ENCODE results near the gene UGT1A9.
"Not testable (repeated sequence)": the region's sequence is repeated elsewhere in the genome, so short reads cannot be mapped to it uniquely, and the experiment has no call there.

UGT1A9 gene

DNA sequence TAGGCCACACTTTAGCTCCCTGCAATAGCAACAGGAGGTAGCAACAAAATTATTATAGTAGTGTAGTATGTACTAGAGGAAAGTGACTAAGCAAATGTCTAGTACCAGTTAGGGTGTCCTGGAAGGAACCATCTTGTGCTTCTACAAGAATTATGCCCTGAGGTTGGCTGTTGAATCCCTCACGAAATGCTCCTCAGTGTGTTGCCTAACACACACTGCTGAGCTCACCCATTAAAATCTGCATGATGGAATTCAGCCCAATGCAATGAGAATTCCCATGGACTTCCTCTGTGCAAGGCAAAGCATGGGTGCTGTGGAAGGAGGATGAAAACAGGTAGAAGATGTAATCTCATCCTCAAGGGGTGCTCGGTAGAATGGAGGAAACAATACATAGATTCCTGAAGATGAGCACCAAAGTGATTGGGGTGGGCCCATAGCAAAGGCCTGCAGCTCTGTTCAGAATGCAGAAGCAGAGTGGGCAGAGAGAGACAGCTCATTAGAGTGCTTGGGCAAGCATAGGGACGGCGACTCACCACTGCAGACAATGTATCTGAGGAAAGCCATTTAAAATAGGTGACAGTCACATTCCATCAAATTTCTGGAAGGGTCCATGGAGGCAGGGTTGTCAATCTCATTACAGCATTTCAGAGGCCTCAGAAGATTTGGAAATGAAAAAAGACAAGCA lies 8.8 kb downstream of the UGT1A9 start:
- no peak for DNase-seq (ENCODE audit: low read depth)

DNA sequence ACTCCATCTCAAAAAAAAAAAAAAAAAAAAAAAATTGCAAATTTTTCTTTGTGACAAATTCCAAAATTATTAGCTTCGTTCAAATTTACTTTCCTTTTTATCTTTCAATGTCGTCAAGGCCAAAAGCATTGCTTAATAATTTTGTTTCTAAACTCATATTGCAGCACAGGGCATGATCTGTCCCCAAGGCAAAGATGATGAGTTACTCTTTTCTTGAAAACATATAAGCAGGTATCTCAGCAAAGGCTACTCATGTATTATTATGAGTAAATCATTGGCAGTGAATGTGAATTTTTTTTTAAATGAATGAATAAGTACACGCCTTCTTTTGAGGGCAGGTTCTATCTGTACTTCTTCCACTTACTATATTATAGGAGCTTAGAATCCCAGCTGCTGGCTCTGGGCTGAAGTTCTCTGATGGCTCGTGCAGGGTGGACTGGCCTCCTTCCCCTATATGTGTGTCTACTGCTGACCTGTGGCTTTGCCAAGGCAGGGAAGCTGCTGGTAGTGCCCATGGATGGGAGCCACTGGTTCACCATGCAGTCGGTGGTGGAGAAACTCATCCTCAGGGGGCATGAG lies 9.9 kb downstream of the UGT1A9 start, which contains the start of gene UGT1A7:
UGT1A7 (plus strand) TSS at position 381 of the 579 bp plus-strand sequence; CDS start at position 418, 37 bp downstream.
- no peak for DNase-seq (ENCODE audit: low read depth)

DNA sequence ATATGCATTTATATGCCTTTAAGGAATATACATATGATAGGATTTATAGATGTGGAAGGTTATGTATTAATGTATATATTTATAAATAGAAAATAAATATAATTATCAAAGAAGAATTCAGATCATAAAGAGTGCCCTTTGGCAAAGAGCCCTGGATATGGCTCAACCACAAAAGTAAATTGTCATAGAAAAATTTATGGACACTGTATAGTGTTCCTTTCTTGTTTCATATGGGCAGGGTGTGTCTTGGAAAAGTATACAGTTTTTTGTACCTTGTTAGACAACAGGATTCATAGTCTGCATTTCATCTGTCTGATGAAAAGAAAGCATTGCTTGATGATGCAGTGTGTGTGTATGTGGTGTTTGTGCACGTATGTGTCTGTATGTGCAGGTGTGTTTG lies 12.9 kb downstream of the UGT1A9 start:
- no peak for DNase-seq (ENCODE audit: low read depth)

DNA sequence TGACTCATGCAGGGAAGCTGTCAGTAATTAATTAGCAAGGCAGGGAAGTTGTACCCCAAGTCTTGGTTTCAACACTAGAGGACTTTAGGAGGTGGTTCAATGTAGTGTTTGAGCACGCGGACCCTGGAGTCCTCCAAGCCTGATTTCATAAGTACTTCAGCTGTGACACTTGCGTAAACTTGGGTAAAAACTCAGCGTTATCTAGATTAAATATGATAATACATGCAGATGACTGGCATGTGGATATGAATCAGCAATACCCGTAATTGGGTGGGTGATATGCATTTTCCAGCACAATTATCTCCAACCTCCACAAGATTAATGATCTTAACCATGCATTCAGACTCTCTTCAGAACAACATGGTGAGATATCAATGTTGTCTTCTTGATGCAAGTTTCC lies 15.2 kb downstream of the UGT1A9 start:
- DNase-seq (ENCODE audit: low read depth): no peak

DNA sequence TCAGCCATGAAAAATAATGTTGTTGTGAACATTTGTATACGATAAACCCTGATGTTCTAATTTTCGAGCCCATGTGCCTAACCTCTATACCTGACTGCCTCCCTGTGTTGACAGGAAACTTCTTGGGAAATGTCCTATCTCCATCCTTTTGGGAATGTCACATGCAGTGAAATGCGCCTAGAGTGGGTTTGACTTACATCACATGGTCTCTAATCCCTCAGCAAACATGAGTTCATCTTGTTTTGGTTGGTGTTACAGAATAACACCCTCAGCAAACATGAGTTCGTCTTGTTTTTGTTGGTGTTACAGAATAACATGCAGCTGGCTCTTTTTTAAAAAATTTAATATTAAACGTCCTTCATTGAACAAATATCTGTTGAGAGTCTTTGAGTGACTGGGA lies 16.6 kb downstream of the UGT1A9 start:
- DNase-seq (ENCODE audit: low read depth): no peak

DNA sequence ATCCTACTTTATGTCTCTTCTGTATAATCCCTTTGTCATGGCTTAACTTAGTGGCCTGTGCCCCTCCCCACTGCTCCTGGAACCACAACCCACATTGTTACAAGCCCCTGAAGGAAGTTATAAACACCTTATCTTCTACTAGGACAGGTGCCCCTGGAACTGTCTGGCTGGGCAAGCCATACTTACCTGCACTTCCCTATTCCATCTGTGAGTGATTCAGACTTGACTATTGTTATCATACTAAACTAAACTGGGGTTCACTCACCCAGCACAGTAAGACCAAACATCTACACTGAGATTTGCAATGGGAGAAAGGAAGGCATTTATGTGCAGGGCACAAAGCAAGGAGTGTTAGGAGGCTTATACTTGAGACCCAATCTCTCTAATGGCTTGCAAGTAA lies 17.3 kb downstream of the UGT1A9 start:
- DNase-seq (ENCODE audit: low read depth): no peak

DNA sequence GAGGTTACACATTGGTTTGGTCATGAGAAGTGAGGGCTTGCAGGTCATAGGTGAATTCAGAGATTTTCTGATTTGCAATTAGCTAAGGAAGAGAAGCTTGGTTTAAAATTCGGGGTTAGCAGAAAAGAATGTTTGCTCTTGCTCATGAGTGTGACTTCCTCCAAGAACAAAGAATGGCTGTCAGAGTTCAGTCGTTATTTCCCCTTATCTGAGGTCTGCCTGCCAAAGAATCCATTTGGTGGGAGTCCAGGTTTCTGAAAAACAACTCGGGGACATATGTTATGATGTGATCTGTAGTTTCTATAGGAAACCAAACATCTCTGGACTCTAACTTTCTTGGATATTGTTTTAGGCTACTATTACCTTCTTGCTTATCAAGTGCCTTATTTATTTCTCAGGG lies 17.8 kb downstream of the UGT1A9 start:
- DNase-seq (ENCODE audit: low read depth): no peak

DNA sequence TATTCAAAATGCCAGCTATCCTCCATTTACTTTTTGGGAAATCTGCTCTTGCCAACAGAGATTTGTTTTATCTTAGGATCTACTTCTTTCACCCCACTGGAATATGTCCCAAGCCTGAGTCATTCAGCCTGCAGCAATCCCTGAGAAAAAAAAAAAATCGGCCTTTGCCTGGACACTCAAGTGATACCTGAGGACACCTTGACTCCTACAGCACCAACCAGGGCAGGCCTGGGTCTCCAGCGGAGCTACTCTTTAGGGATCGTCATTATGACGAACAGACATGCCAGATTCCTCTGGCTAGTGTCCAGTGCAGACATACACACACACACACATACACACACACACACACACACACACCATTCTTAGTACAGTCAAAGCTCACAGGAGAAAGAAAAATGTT lies 18.7 kb downstream of the UGT1A9 start:
- DNase-seq (ENCODE audit: low read depth): no peak

DNA sequence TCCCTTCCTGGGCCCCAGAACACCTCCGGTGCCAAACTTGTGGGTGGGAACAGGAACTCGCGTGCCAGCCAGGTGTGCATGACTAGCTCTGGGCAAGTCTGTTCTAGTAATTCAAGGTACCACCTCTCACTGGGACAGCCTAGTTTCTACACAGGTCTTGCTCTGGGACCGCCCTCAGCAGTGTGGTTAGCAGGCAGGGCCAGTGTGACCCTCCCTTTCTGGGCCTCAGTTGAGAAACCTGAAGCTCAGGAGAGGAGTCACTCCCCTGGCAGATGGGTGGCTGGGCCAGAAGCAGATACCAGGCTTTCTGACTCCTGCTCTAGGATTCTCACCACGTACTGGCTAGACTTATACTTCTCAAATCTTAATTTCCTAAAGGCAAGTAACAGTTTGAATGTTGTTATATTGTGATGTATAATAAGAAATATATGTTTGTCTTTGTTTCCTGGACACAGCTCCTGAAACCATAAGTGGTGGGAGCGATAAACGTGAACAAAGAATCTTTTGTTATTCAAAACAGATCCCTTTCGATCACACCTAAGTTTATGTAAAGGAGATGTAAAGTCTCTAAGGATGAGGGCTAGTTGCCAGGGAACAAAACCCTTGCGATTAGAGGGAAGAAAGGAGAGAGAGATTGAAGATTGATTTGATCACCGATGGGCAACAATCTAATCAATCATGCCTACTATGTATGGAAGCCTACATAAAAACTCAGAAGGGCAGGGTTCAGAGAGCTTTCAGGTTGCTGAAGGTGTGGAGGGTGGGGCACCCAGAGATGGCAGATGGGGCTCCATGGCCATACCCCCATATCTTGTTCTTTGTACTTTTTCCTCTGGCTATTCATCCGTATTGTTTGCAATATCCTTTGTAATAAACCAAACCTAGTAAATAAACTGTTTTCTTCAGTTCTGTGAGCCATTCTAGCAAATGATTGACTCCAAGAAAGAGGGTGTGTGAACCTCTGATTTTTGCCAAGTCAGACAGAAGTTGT lies 20.0 kb downstream of the UGT1A9 start:
- no peak for DNase-seq (ENCODE audit: low read depth)

DNA sequence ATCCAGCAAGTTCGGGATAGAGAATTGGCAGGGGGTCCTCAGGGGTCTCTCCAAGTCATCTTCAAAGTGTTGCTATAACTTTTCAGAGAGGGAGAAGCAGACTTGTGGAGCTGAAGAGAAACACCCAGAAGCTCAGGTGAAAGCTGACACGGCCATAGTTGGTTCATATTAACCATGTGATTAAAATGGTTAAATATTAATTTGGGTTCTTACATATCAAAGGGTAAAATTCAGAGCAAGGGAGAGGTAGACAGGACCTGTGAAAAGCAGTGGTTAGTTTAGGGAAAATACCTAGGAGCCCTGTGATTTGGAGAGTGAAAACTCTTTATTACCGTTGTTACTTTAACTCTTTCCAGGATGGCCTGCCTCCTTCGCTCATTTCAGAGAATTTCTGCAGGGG lies 20.9 kb downstream of the UGT1A9 start, which contains the start of gene UGT1A6:
UGT1A6 (plus strand) TSS at position 243 of the 400 bp plus-strand sequence; CDS start at position 358, 115 bp downstream.
- no peak for DNase-seq (ENCODE audit: low read depth)

DNA sequence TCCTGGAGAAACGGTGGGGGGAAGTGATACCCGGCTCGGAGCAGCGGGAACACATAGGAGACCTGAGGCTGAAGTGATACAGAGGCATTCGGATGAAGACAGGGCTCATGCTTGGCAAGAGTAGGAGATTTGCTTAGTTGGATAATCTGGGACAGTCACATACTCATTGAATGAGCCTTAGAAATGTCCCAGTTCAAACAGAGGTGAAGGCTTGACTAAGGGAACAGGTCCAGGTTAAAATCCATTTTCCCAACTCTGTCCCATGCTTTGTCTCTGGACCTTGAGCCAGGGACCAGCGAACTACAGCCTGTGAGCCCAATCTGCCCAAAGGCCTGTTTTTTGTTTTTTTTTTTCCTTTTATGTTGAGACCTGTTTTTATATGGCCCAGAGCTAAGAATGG lies 22.3 kb downstream of the UGT1A9 start:
- no peak for DNase-seq (ENCODE audit: low read depth)

DNA sequence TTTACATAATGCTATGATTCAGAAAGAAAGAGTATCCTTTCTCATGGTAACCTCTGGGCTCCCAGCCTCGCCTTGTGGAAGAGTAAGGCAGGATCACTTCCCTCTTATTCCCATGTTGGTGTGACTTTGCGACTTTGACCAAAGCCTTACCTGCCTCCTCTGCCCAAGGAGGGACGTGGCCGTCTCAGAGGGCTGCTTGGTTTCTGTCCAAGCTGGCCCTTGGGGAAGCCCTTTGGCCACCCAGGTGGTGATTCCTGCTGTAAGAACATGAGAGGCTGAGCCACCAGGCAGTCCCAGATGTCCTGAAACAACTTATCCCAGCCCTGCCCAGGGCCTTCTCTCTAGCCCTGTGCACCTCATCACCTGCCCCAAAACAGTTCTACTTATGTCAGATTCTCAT lies 27.0 kb downstream of the UGT1A9 start:
- no peak for DNase-seq (ENCODE audit: low read depth)

DNA sequence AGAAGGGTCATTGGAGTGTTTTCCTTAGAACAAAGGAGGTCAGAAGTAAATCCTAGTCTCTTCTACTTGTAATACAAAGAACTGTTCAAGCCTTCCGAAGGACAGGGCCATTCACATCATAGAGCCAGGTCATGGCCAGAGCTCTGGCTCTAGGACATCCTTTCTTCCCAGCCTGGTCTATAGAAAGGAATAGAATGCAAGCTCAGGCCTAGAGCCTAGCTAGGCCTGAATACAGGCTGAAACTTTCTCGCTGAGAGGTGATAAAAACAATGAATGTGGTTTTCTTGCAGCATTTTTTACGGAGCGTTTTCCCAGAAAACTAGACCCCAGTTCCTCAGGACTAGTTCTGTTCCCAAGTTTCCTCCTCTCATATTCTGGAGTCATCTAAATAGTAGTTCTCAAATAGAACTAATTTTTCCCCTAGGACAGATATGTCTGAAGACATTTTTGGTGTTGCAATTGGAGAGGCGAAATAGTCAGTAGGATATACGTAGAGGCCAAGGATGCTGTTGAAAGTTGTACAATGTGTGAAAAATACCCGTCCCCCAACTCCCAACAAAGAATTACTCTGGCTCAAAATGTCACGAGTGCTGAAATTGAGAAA lies 27.8 kb downstream of the UGT1A9 start:
- no peak for DNase-seq (ENCODE audit: low read depth)

DNA sequence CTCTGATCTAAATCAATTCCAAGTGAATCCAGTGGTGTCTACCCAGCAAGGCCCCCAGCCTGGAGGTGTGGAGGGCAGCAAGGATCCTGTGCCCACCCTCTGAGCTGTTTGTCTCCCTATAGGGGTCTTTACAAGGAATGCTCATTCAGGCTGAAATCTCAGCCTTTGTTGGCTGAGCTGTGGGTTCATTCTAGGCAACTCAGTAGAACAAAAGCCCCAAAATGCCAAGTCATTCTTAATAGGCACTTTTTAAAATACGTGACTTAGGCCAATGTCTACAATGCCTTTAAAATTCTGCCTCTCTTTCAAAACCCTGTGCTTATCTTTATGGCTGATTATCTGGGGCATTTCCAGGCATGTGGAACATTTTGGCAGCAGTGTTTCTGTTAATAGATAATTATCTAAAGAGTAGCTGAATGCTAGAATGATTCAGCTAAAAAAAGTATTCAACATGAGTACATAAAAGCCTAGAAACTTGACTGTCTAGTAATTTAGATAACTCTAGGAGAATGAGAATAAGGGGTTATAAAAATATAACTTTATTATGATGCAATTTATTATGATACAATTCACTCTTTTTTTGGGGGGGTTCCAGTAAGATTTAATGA lies 28.4 kb downstream of the UGT1A9 start:
- no peak for DNase-seq (ENCODE audit: low read depth)

DNA sequence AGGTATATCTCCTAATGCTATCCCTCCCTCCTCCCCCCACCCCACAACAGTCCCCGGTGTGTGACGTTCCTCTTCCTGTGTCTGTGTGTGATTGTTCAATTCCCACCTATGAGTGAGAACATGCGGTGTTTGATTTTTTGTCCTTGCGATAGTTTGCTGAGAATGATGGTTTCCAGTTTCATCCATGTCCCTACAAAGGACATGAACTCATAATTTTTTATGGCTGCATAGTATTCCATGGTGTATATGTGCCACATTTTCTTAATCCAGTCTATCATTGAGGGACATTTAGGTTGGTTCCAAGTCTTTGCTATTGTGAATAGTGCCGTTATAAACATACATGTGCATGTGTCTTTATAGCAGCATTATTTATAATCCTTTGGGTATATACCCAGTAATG lies 29.1 kb downstream of the UGT1A9 start:
- not testable (repeated sequence) for DNase-seq (ENCODE audit: low read depth)

DNA sequence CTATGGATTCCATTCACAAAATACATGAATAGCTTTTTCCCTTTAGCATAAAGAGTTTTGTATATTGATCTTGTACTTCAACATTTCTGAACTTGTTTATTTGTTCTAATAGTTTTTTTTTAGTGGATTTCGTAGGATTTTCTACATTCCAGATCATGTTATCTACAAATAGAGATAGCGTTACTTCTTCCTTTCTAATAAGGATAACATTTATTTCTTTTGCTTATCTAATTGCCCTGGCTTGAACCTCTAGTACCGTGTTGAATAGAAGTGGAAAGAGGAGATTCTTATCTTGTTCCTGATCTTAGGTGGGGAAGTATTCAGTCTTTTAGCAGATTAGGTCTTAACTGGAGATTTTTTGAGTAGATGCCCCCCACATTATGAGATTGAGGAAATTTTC lies 30.5 kb downstream of the UGT1A9 start:
- DNase-seq (ENCODE audit: low read depth): no peak

DNA sequence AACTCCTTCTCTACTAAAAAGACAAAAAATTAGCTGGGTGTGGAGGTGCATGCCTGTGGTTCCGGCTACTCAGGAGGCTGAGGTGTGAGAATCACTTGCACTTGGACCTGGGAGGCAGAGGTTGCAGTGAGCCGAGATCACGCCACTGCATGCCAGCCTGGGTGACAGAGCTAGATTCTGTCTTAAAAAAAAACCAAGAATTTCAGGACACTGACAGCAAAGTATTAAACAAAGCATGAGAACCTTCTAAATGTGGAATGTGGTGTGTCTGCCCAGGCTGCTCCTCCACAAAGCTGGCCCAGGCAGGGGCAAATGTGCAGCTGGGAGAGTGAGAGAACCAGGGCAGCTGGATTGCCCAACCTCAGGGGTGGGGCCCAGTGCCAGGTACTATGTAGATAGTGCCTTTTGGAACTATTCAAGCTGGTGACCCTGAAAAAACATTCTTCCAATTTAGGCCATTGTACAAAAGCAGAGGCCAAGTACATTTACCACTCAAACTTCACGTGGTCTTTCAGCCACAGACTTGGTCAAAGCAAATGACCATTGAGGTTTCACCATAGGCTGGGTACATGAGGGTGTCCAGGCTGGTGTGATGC lies 34.3 kb downstream of the UGT1A9 start:
- DNase-seq (ENCODE audit: low read depth): no peak

DNA sequence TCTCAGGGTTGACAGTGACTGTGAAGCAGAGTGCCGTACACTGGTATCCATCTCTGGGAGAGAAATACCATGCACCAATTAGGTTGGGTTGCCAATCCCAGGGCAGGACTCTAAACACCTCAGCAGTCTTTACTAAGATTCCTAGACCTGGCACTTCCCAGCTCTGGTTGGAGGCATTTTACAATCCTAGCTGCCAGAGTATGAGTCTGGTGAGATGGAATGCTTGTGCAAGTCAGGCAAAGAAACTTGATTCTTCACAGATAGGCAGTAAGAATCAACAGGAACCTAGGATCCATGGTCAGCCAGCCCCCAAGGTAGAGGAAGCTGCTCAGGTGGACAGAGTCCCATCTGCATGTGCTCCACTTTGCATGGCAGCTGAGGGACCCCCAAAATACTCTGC lies 35.0 kb downstream of the UGT1A9 start:
- no peak for DNase-seq (ENCODE audit: low read depth)

DNA sequence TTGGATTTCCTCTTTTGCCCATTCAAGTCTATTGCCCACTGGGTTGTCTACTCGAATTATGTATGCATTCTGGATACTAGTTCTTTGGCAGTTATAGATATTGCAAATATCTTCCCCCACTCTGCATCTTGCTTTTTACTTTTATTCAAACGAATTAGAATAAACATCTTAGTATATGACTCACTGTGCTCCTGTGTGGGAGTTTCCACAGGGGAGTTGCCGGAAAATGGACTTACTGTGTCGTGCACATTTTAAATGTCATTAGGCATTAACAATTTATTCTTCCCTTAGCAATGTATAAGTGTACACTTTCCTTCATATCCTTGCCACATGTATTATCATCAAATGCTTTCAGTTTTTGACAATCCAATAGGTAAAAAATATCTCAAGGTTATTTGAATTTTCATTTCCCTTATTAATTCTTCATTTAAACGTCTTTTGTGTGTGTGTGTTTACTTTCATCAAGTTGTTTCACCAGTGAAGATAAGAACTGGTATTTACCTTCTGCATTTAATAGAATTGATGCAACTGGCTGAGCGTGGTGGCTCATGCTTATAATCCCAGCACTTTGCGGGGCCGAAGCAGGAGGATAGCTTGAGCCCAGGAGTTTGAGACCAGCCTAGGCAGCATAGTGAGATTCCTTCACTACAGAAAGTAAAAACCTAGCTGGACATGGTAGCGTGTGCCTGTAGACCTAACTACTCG lies 36.4 kb downstream of the UGT1A9 start:
- no peak for DNase-seq (ENCODE audit: low read depth)

DNA sequence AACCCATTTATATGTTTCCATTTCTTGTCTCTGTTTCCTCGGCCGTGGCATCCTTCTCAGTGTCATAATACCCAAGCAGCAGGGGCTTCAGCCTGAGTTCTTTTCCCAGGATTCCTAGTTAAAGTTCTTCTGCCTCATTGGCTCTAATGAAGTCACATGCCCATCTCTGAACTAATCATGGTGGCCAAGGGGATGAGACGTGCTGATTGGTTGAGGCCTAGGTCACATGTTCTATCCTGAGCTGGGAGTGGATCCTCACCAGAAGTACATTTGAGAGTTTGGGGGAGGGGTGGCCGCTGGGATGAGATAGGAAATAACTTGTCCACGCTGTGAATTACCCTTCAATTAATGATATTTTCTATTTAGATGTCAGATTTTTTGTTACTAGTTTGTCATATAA lies 37.2 kb downstream of the UGT1A9 start:
- no peak for DNase-seq (ENCODE audit: low read depth)

All from HS-27A (cell line).